Left lung (tissue), 10 donors: Measurements from ENCODE around the gene THTPA. TPM values are rescaled to one million over a fixed set of nuclear protein-coding genes. Genes with fewer than 3 reads are reported as not detected.
A peak's percentile ranks its signal among the peaks of the same experiment; 100 is the strongest.
"Not testable (repeated sequence)": the region's sequence is repeated elsewhere in the genome, so short reads cannot be mapped to it uniquely, and the experiment has no call there.

ENCODE experiments used
- ATAC-seq: fragments of 200-7000 bp; cut with Tn5 transposase; one replicate; pipeline ENCODE4 v1.9.1; 2020; ENCODE audit warnings: moderate library complexity
- DNase-seq, 4 donors: peaks; one replicate each; pipeline ENCODE4 v3.0.0-alpha.2; 2013 to 2020
- H3K27ac ChIP-seq, 2 donors: fragments of 200-600 bp; sonication (generic) in 1 of 2; one replicate each; pipeline versions ENCODE4 v1.5.0 to v1.8.0; 2020 to 2021
- H3K27me3 ChIP-seq, 2 donors: fragments of 200-600 bp; sonication (generic) in 1 of 2; one replicate each; pipeline versions ENCODE4 v1.5.0 to v1.8.0; 2020 to 2021
- H3K36me3 ChIP-seq, 2 donors: fragments of 200-600 bp; sonication (generic) in 1 of 2; one replicate each; pipeline versions ENCODE4 v1.5.0 to v1.8.0; 2020 to 2021
- H3K4me1 ChIP-seq, 2 donors: fragments of 200-600 bp; one replicate each; pipeline ENCODE4 v1.8.0; 2021
- H3K4me3 ChIP-seq, 2 donors: fragments of 200-600 bp; sonication (generic) in 1 of 2; one replicate each; pipeline versions ENCODE4 v1.5.0 to v1.8.0; 2020 to 2021; ENCODE audit warnings: mild to moderate bottlenecking in 1 of 2
- H3K9me3 ChIP-seq, 2 donors: fragments of 200-600 bp; sonication (generic) in 1 of 2; one replicate each; pipeline versions ENCODE4 v1.5.0 to v1.8.0; 2020 to 2021
- intact Hi-C, 2 donors: fragments of 100-400 bp; cut with DNase I; formaldehyde crosslinking; loops; one replicate each; pipeline versions ENCODE4 v1.11.2 to v1.14.2; 2022
- polyA plus RNA-seq, 6 donors: library from polyadenylated mRNA; unstranded; fragments of 120-200 nt; gene quantifications; one replicate each; pipeline ENCODE4 v1.2.1, GENCODE V29; 2013; ENCODE audit not compliant: insufficient read length in 6 of 6
- total RNA-seq, 2 donors: library from RNA; stranded (reverse); fragmentation: NEBNext Ultra II Directional; extraction: Animal tissue kit (Norgen Biotek cat#: 25700); gene quantifications; one replicate each; pipeline ENCODE4 v1.2.1, GENCODE V29; 2021
- TF ChIP-seq, protein P1 (sequence below), 2 donors: fragments of 200-600 bp; sonication (generic) in 1 of 2; IDR thresholded peaks; one replicate each; pipeline versions ENCODE4 v1.5.0 to v1.8.0; 2021; ENCODE audit warnings: antibody characterized with exemption in 2 of 2
- donor health status: DM: no; HTN: yes; CAD: no.
- donor health status: DM: no; HTN: no; CAD: no.

The THTPA gene
- total and polyA plus RNA-seq, 8 donors: 10.7 to 20.3 (median 12.6) TPM

DNA sequence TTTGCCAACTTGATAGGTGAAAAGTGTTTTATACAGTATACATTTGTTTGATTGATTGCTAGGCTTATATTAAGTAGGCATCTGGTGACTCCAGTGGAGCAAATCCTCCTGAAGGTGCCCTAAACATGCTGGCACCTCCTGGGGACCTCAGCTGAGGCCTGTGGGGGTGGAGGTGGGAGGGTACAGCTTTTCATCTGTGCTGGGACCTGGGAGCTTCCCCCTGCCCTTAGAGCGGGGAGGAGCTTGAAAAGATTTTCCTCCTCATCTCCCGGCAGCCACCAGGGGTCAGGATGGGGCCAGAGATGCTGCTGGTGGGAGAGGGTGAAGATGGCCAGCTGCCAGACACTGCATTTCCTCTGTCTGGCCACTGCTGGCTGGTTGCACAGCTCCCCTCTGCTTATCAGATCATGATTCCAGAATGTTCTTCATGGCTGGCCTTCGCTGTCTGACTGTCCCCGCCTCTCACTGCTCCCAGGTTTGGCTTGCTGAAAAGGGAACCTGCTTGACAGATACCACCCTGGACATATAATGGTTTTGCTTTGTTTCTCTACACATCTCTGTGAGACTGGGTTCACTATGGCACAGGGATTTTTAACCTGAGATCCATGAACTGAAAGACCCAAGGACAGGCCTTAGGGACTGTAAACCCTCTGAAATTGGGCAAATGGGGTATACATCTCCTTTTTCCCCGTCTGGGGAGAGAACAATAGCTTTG, 33.0 kb downstream of the THTPA start:
- TF ChIP-seq, protein P1, sequence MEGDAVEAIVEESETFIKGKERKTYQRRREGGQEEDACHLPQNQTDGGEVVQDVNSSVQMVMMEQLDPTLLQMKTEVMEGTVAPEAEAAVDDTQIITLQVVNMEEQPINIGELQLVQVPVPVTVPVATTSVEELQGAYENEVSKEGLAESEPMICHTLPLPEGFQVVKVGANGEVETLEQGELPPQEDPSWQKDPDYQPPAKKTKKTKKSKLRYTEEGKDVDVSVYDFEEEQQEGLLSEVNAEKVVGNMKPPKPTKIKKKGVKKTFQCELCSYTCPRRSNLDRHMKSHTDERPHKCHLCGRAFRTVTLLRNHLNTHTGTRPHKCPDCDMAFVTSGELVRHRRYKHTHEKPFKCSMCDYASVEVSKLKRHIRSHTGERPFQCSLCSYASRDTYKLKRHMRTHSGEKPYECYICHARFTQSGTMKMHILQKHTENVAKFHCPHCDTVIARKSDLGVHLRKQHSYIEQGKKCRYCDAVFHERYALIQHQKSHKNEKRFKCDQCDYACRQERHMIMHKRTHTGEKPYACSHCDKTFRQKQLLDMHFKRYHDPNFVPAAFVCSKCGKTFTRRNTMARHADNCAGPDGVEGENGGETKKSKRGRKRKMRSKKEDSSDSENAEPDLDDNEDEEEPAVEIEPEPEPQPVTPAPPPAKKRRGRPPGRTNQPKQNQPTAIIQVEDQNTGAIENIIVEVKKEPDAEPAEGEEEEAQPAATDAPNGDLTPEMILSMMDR (IDR thresholded peaks at IDR 0.05): peak; percentile 65 to 79
- intact Hi-C loops: no loop called here

GRCh38 chr14:23589606-23590005, 33.5 kb downstream of the THTPA start:
- H3K27ac ChIP-seq: no peak overlapping the region
- H3K27me3 ChIP-seq: no peaks in the 10 kb centered on the region
- peaks cover 0 to 5% of the 10 kb centered on the region in 2 donors for H3K4me1 ChIP-seq
- intact Hi-C loops: no loop called here
- no peaks in the 10 kb centered on the region for H3K36me3 ChIP-seq
- DNase-seq: no peak
- no peaks in the 10 kb centered on the region for H3K9me3 ChIP-seq
- no peak overlapping the region for H3K4me3 ChIP-seq
- TF ChIP-seq, protein P1 (IDR thresholded peaks at IDR 0.05): no peak
- no peak for ATAC-seq

More for the DNA sequence above, 33.0 kb downstream of the THTPA start:
- Histone ChIP-seq H3K4me3 (no peak overlapping the region), H3K27ac (no peak overlapping the region), H3K9me3 (no peaks in the 10 kb centered on the region), H3K4me1 (peaks cover 0 to 5% of the 10 kb centered on the region in 2 donors), H3K36me3 (no peaks in the 10 kb centered on the region), H3K27me3 (no peaks in the 10 kb centered on the region)
- peak; percentile 100 for ATAC-seq
- peak; percentile 83 to 93 (median 88) for DNase-seq

- no peaks in the 10 kb centered on the region for H3K27me3 ChIP-seq
- TF ChIP-seq, protein P1 (IDR thresholded peaks at IDR 0.05): no peak
- no peak overlapping the region for H3K27ac ChIP-seq
- no peaks in the 10 kb centered on the region for H3K9me3 ChIP-seq
- no peaks in the 10 kb centered on the region for H3K36me3 ChIP-seq
- ATAC-seq: no peak
- intact Hi-C loops: no loop called here
- peaks cover 0 to 5% of the 10 kb centered on the region in 2 donors for H3K4me1 ChIP-seq
- H3K4me3 ChIP-seq: no peak overlapping the region
- no peak for DNase-seq
Measured at GRCh38 chr14:23590198-23590597, 34.1 kb downstream of the THTPA start.

DNA sequence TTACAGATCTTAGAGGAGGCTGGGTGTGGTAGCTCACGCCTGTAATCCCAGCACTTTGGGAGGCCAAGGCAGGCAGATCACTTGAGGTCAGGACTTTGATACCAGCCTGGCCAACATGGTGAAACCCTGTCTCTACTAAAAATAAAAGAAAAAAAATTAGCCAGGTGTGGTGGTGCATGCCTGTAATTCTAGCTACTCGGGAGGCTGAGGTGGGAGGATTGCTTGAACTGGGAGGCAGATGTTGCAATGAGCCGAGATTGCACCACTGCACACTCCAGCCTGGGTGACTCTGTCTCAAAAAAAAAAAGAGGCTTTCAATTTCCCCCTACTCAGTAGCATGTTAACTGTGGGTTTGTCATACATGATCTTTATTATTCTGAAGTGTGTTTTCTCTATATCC, 38.1 kb downstream of the THTPA start:
- H3K27ac ChIP-seq, H3K4me3 ChIP-seq, ATAC-seq, H3K36me3 ChIP-seq, DNase-seq, H3K4me1 ChIP-seq, H3K9me3 ChIP-seq, H3K27me3 ChIP-seq, intact Hi-C loops: not testable (repeated sequence)

GRCh38 chr14:23600322-23600707, 44.2 kb downstream of the THTPA start:
- intact Hi-C loops: no loop called here
- no peak overlapping the region for H3K27ac ChIP-seq
- H3K27me3 ChIP-seq: no peaks in the 10 kb centered on the region
- DNase-seq: no peak
- H3K4me3 ChIP-seq: no peak overlapping the region
- peaks cover 0 to 5% of the 10 kb centered on the region in 2 donors for H3K9me3 ChIP-seq
- H3K36me3 ChIP-seq: no peaks in the 10 kb centered on the region
- no peaks in the 10 kb centered on the region for H3K4me1 ChIP-seq
- no peak for ATAC-seq
- TF ChIP-seq, protein P1 (IDR thresholded peaks at IDR 0.05): no peak

DNA sequence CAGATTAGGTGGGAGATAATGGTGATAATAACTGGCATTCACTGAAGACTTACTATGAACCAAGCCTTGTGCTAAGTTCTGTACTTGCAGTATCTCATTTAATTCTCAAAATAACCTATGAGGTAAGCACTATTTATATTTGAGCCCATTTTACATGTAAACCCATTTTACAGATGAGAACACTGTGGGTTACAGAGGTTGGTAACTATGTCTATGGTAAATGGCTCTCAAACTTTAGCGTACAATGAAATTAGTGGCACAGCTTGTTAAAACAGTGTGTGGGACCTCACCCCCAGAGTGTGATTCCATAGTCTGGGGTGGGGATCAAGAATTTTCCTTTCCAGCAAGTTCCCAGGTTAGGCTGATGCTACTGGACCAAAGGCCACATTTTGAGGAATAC, 44.7 kb downstream of the THTPA start:
- H3K4me3 ChIP-seq: no peak overlapping the region

More for the DNA sequence above, 44.7 kb downstream of the THTPA start:
- TF ChIP-seq, protein P1 (IDR thresholded peaks at IDR 0.05): no peak
- intact Hi-C loops: no loop called here
- peaks cover 0 to 5% of the 10 kb centered on the region in 2 donors for H3K9me3 ChIP-seq
- DNase-seq (no peak), ATAC-seq (no peak)
- H3K27ac ChIP-seq: no peak overlapping the region
- no peaks in the 10 kb centered on the region for H3K27me3 ChIP-seq
- no peaks in the 10 kb centered on the region for H3K4me1 ChIP-seq
- no peaks in the 10 kb centered on the region for H3K36me3 ChIP-seq
